K562 (cell line): Measurements from ENCODE around the gene SLC43A2. TPM values are rescaled to one million over a fixed set of nuclear protein-coding genes. Genes with fewer than 3 reads are reported as not detected.

Source experiments
- AFF1 ChIP-seq, 2 experiments: fragments of 450-650 bp; IDR thresholded peaks; 2 replicates each; pipeline ENCODE4 v1.6.1; 2018; ENCODE audit warnings: mild to moderate bottlenecking in 2 of 2, low read depth in 1 of 2; ENCODE audit not compliant: partially characterized antibody in 2 of 2
- ASH1L ChIP-seq: fragments of 450-650 bp; IDR thresholded peaks from 2 replicates; pipeline ENCODE4 v1.6.1; 2018; ENCODE audit warnings: borderline replicate concordance, mild to moderate bottlenecking, low read depth; ENCODE audit not compliant: partially characterized antibody
- EHMT2 ChIP-seq: fragments of 450-650 bp; IDR thresholded peaks from 2 replicates; pipeline ENCODE4 v1.6.1; 2018; ENCODE audit warnings: antibody characterized with exemption
- SMAD4 ChIP-seq: fragments of 250-450 bp; sonication (Bioruptor Pico); conservative IDR thresholded peaks from 2 replicates; pipeline ENCODE4 v1.8.0; 2021; ENCODE audit warnings: inconsistent platforms, mild to moderate bottlenecking, moderate library complexity
- SNIP1 ChIP-seq: fragments of 450-650 bp; IDR thresholded peaks from 2 replicates; pipeline ENCODE4 v1.7.1; 2017; ENCODE audit warnings: low read depth, mild to moderate bottlenecking
- TEAD4 ChIP-seq, 2 experiments: sonication (generic) in 1 of 2; formaldehyde crosslinking in 1 of 2; IDR thresholded peaks; 2 replicates each; pipeline versions ENCODE4 v1.6.1 to v1.8.0; 2012 to 2022; ENCODE audit warnings: borderline replicate concordance in 1 of 2, inconsistent platforms in 1 of 2, low read length in 1 of 2, mild to moderate bottlenecking in 1 of 2, missing genetic modification reagents in 1 of 2
- ZBTB40 ChIP-seq, 2 experiments: fragments of 450-650 bp in 1 of 2; sonication (generic) in 1 of 2; formaldehyde crosslinking in 1 of 2; IDR thresholded peaks; 2 replicates each; pipeline versions ENCODE4 v1.7.1 to v1.9.0; 2016 to 2022; ENCODE audit warnings: inconsistent platforms in 1 of 2, mild to moderate bottlenecking in 1 of 2, missing genetic modification reagents in 1 of 2
- ZNF253 ChIP-seq: fragments of 250-450 bp; sonication (Bioruptor Pico); conservative IDR thresholded peaks from 2 replicates; pipeline ENCODE4 v1.6.1; 2021; ENCODE audit warnings: mild to moderate bottlenecking
- ZNF41 ChIP-seq: fragments of 250-450 bp; sonication (Bioruptor Pico); conservative IDR thresholded peaks from 2 replicates; pipeline ENCODE4 v1.4.0; 2020; ENCODE audit warnings: mild to moderate bottlenecking
- polyA plus RNA-seq, 8 experiments: library from polyadenylated mRNA; depleted of rRNA in 4 of 8; stranded (reverse) in 5 of 8; unstranded in 3 of 8; fragments of >200 nt; fragmentation: Nextera tagmentation in 2 of 8; fragmentation: Illumina TruSeq in 1 of 8; extraction: Ambion mirVana in 2 of 8; extraction: Trizol in 1 of 8; gene quantifications; 2 replicates each; pipeline versions ENCODE4 v1.2.1 to v1.2.3, GENCODE V29; 2011 to 2014; ENCODE audit warnings: inconsistent platforms in 1 of 8, missing spikeins in 1 of 8
- total RNA-seq, 7 experiments: library from RNA; depleted of rRNA in 6 of 7; stranded (reverse); fragments of >200 nt in 6 of 7; fragmentation: Illumina TruSeq in 2 of 7; extraction: Trizol in 2 of 7; gene quantifications; 2 replicates each; pipeline versions ENCODE4 v1.2.1 to v1.2.3, GENCODE V29; 2011 to 2021; ENCODE audit warnings: low replicate concordance in 1 of 7
- TF ChIP-seq, protein P1 (sequence below): fragments of 250-450 bp; sonication (Bioruptor Pico); IDR thresholded peaks from 2 replicates; pipeline ENCODE4 v1.8.0; 2021; ENCODE audit warnings: mild to moderate bottlenecking, moderate library complexity

The SLC43A2 gene
- total and polyA plus RNA-seq, 9 of the 15 experiments (the other 6 are each of a cell fraction or from before 2014, with no cell fraction given), result 0.03 to 10.2 (median 3.6) TPM

DNA sequence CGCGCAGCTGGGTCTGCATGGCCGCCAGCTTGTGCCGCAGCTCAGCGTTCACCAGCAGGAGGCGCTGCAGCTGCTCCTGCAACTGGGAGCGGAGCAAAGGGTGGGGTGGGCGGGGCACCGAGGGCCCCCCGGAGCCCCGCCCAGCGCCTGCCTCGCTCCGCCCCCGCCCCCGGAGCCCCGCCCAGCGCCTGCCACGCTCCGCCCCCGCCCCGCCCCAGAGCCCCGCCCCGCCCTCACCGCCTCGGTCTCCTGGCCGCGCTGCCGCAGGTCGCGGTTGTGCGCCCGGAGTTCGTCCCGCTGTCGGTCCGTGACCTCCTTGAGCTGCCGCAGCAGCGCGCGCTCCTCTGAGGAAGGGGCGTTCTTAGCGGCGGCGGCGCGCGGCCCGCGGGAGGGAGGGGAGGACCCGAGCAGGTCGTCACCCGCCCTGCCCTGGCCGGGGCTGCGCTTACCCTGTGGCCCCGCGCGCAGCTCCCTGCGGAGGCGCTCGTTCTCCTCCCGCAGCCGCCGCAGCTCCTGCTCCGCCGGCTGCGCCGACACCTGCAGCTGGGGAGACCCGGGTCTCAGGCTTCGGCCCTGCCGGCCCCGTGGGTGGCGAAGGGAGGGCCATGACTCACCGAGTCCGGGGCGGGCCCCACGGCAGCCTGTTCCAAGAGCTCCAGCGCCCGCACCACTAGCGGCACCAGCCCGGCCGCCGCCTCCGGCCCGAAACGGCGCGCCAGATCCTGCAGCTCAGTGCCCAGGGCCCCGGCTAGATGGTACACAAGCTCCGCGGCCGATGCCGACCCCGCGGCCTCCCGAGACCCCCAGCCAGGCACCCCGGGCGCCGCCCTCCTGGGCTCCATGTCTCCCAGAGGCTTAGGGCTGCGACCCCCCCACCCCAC is 20.6 kb upstream of the SLC43A2 start (continued):
- no peak for TF ChIP-seq AFF1 (IDR thresholded peaks at IDR 0.05; ENCODE audit: low read depth in 1 of 2, partially characterized antibody in 2 of 2)
- no peak for TF ChIP-seq ZNF41 (CRISPR knock-in tag)
- TF ChIP-seq ZBTB40 (IDR thresholded peaks at IDR 0.05), result no peak
- TF ChIP-seq ZBTB40 (CRISPR knock-in tag; IDR thresholded peaks at IDR 0.05), result no peak
- no peak for TF ChIP-seq EHMT2
- TF ChIP-seq ASH1L, result no peak
- no peak for TF ChIP-seq SMAD4 (CRISPR knock-in tag)
- no peak for TF ChIP-seq ZNF253 (CRISPR knock-in tag)
- TF ChIP-seq SNIP1, result no peak
- TF ChIP-seq TEAD4 (IDR thresholded peaks at IDR 0.05; ENCODE audit: low read length), result no peak
- no peak for TF ChIP-seq TEAD4 (CRISPR knock-in tag; IDR thresholded peaks at IDR 0.05; ENCODE audit: borderline replicate concordance)
- TF ChIP-seq, protein P1, sequence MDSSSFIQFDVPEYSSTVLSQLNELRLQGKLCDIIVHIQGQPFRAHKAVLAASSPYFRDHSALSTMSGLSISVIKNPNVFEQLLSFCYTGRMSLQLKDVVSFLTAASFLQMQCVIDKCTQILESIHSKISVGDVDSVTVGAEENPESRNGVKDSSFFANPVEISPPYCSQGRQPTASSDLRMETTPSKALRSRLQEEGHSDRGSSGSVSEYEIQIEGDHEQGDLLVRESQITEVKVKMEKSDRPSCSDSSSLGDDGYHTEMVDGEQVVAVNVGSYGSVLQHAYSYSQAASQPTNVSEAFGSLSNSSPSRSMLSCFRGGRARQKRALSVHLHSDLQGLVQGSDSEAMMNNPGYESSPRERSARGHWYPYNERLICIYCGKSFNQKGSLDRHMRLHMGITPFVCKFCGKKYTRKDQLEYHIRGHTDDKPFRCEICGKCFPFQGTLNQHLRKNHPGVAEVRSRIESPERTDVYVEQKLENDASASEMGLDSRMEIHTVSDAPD (CRISPR knock-in tag), result no peak
